GM12874 (cell line): ENCODE measurements around the gene SYNDIG1.

Experiments
- TF ChIP-seq, protein P1 (sequence below): IDR thresholded peaks from 2 replicates; pipeline ENCODE4 v1.5.1; 2011; ENCODE audit warnings: low read depth, mild to moderate bottlenecking, control low read depth, low read length, moderate library complexity; ENCODE audit not compliant: insufficient read depth

Gene SYNDIG1

DNA sequence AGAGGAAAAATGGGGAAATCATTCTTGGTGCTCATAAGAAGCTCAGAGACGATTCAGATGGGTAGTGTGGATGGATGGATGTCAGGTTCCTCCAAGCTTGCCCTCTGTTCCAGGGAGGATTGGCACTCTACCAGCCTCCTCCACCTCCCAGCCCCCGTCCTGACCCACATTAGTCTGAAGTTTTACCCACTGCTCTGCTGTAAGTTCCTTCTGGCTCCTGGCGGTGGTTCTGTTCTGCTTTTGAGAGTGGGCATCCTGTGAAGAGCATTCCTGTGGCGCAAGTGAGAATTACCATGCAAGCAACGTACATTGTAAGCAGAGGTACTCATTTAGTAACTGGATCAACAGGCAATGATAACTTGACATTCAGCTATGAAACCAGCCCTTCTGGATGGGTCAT lies 103.4 kb downstream of the SYNDIG1 start:
- TF ChIP-seq, protein P1, sequence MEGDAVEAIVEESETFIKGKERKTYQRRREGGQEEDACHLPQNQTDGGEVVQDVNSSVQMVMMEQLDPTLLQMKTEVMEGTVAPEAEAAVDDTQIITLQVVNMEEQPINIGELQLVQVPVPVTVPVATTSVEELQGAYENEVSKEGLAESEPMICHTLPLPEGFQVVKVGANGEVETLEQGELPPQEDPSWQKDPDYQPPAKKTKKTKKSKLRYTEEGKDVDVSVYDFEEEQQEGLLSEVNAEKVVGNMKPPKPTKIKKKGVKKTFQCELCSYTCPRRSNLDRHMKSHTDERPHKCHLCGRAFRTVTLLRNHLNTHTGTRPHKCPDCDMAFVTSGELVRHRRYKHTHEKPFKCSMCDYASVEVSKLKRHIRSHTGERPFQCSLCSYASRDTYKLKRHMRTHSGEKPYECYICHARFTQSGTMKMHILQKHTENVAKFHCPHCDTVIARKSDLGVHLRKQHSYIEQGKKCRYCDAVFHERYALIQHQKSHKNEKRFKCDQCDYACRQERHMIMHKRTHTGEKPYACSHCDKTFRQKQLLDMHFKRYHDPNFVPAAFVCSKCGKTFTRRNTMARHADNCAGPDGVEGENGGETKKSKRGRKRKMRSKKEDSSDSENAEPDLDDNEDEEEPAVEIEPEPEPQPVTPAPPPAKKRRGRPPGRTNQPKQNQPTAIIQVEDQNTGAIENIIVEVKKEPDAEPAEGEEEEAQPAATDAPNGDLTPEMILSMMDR = no peak

DNA sequence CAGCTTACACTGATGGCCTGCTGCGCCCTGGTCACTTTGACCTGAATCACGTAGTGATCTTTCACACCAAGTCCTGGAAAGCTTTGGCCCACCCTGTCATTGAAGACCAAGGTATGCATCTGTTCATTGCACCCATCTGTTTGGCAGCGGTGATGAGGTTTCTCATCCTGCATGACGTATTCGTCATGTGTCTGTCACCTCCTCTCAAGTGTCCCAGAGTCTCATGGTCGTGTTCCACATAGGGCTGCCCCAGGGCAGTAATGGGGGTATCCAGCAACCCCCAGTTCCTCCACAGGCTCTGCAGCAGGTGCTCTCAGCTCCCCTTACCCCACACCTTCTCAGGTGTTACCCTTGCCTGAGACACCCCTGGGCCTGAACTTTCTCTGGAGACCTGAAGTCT lies 104.1 kb downstream of the SYNDIG1 start:
- TF ChIP-seq, protein P1 = no peak

DNA sequence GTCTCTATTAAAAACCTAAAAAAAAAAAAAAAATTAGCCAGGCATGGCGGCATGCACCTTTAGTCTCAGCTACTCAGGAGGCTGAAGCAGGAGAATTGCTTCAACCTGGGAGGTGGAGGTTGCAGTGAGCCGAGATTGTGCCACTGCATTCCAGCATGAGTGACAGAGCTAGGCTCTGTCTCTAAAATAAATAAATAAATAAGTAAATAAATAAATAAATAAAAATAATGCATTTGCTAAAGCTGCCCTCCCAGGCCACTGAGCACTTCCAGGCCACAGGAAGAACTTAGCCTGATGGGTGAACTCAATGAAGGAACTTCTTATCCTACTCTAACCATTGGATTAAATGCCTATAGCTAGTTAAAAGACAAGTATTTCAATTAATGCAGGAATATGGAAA lies 104.9 kb downstream of the SYNDIG1 start:
- TF ChIP-seq, protein P1 = no peak

DNA sequence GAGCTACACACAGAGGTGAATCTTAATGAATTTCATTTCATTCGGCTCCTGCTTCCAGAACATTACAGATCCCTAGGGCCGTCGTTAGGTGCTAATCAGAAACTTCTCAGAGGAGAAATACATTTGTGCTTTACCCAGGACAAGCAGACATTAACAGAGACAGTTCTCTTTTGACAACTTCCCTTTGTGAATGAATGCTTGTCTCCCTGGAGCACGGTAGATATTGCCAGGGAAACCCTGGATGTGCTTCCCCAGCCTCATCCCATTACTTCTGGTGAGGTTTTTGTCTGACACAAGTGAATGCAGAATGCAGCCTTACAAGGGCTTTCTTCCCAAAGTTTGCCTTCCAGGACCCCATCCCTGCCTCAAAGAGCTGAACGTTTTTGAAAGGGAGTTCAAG lies 105.4 kb downstream of the SYNDIG1 start:
- TF ChIP-seq, protein P1 = no peak

DNA sequence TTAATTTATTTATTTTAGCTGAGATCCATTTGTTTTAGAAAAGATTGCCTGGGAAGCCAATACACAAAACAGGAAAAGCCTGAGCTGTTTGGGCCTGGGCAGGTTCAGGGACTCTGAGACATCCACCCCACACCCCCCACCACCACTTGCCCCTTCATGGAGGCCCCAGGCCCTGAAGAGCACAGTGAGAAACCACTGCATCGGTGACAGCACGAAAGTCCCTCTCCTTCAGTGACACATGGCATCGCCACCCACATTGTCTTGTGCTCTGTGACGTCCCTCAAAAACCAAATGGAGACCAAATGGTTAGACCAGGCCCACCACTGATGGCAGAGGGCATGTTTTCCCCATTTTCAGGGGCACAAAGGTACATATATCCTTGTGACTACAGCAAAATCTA lies 106.4 kb downstream of the SYNDIG1 start:
- TF ChIP-seq, protein P1 = no peak

DNA sequence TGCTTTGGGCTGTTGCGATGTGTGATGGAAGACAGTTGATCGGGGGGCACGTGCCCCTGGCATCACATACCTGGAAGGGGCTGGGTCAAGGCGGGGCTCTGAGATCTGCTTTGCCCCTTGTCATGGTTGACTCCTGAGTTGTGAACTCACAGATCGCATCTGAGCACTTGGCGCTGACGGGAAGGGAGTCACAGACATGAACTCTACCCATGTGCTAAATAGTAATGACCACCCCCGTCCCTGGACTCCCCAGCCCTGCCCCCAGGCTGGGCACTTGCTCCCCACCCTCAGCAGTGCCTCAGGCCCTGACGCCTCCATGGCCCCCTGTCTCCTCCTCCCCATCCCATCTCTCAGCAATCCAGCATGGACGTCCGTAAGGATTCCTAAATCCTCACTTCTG lies 107.0 kb downstream of the SYNDIG1 start:
- TF ChIP-seq, protein P1 = no peak

DNA sequence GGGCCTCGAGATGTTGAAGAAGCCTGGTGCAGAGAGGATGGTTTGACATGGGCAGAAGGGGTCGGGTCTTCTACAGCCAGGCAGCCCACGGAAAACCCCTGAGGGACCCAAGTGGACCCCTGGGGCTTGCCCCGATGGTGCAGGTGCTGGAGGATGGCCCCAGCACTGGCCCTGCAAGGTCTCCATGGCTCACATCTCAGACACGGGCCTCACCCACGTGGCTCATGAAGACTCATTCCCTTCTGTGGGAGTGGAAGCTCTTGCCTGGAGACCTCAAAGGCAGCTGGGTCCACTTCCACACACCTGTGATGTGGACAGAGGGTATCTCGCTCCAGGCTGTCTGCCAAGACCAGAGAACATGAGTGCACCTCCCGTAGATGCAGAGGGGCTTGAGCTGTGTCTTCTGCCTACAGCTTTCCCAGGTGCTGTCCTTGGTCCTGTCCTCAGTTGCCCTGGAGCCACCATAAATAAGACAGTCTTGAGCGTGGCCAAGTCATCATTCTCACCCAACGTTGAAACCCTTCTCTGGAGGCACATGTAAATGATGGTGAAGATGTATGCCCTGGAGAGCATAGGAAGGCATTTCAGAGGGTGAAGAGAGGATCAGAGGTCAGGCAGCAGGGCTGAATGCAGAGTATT lies 108.0 kb downstream of the SYNDIG1 start:
- TF ChIP-seq, protein P1 = no peak
